IMR-90 (cell line): ENCODE results near the gene MAS1L. TPM values are rescaled to one million over a fixed set of nuclear protein-coding genes. Genes with fewer than 3 reads are reported as not detected.

Source experiments
- ATAC-seq: fragments of 200-7000 bp; cut with Tn5 transposase; 2 replicates; pipeline ENCODE4 v1.9.1; 2020; ENCODE audit warnings: low read depth, mild to moderate bottlenecking, moderate library complexity
- BruUV-seq: library from RNA; stranded (reverse); fragments of 400-500 nt; replicated peaks from 2 replicates; lab custom pipeline; 2021; lab: Mats Ljungman, UMichigan
- CTCF ChIA-PET: fragments of 300-600 bp; formaldehyde crosslinking; extraction: SDS; loops from one replicate; lab custom pipeline; 2021; ENCODE audit warnings: antibody characterized with exemption; lab: Yijun Ruan, JAX
- POLR2A ChIA-PET: fragments of 300-600 bp; sonication (Branson Sonifier 250); formaldehyde crosslinking; loops from one replicate; lab custom pipeline; 2022; ENCODE audit warnings: antibody characterized with exemption; ENCODE audit not compliant: unreplicated experiment; lab: Charles Lee
- DNase-seq: peaks from one replicate; pipeline ENCODE4 v3.0.0; 2013
- H2AFZ ChIP-seq: replicated peaks from 2 replicates; pipeline ENCODE3; 2013; ENCODE audit warnings: low read length, mild to moderate bottlenecking; ENCODE audit not compliant: poor library complexity
- H2AK5ac ChIP-seq: 2 replicates; pipeline ENCODE4 v1.6.1; 2013; ENCODE audit warnings: low read depth, low read length, inconsistent platforms
- H2AK9ac ChIP-seq: replicated peaks from 2 replicates; pipeline ENCODE3; 2013; ENCODE audit warnings: mild to moderate bottlenecking, low read depth, low read length, moderate library complexity; ENCODE audit not compliant: poor library complexity
- H2BK120ac ChIP-seq: 2 replicates; pipeline ENCODE4 v1.6.1; 2013; ENCODE audit warnings: low read depth, low read length, inconsistent platforms
- H2BK15ac ChIP-seq: 3 replicates; pipeline ENCODE4 v1.6.1; 2013; ENCODE audit warnings: low read depth, low read length, inconsistent platforms
- H2BK20ac ChIP-seq: 2 replicates; pipeline ENCODE4 v1.6.1; 2013; ENCODE audit warnings: low read depth, mild to moderate bottlenecking, inconsistent platforms, low read length, moderate library complexity
- H2BK5ac ChIP-seq: 2 replicates; pipeline ENCODE4 v1.6.1; 2013; ENCODE audit warnings: mild to moderate bottlenecking, low read depth, low read length, inconsistent platforms; ENCODE audit not compliant: poor library complexity, severe bottlenecking
- H3K14ac ChIP-seq: replicated peaks from 2 replicates; pipeline ENCODE4 v1.6.1; 2013; ENCODE audit warnings: low read depth, low read length, inconsistent platforms
- H3K18ac ChIP-seq: 2 replicates; pipeline ENCODE4 v1.6.1; 2013; ENCODE audit warnings: low read depth, low read length, control low read depth
- H3K23ac ChIP-seq: 2 replicates; pipeline ENCODE4 v1.6.1; 2013; ENCODE audit warnings: low read depth, low read length, inconsistent platforms
- H3K27ac ChIP-seq: 2 replicates; pipeline ENCODE4 v1.5.1; 2013; ENCODE audit warnings: mild to moderate bottlenecking, control low read depth, low read length; ENCODE audit not compliant: insufficient read depth
- H3K27me3 ChIP-seq: 2 replicates; pipeline ENCODE4 v1.6.1; 2013; ENCODE audit warnings: low read length; ENCODE audit not compliant: control insufficient read depth, insufficient read depth
- H3K36me3 ChIP-seq: 2 replicates; pipeline ENCODE4 v1.6.1; 2013; ENCODE audit warnings: low read length, mixed read lengths; ENCODE audit not compliant: control insufficient read depth, insufficient read depth
- H3K4ac ChIP-seq: 2 replicates; pipeline ENCODE4 v1.6.1; 2013; ENCODE audit warnings: low read depth, low read length, inconsistent platforms
- H3K4me1 ChIP-seq: 2 replicates; pipeline ENCODE4 v1.6.1; 2013; ENCODE audit warnings: low read length, mixed read lengths; ENCODE audit not compliant: control insufficient read depth, insufficient read depth
- H3K4me2 ChIP-seq: 2 replicates; pipeline ENCODE4 v1.6.1; 2013; ENCODE audit warnings: low read depth, mild to moderate bottlenecking, control low read depth, low read length, moderate library complexity
- H3K4me3 ChIP-seq: 2 replicates; pipeline ENCODE4 v1.5.1; 2013; ENCODE audit warnings: low read depth, mild to moderate bottlenecking, control low read depth, low read length, moderate library complexity; ENCODE audit not compliant: insufficient read depth
- H3K56ac ChIP-seq: 2 replicates; pipeline ENCODE4 v1.6.1; 2013; ENCODE audit warnings: low read length, inconsistent platforms; ENCODE audit not compliant: insufficient read depth; ENCODE audit errors: extremely low read depth
- H3K79me1 ChIP-seq, 2 experiments: 2 replicates each; pipeline ENCODE4 v1.6.1; 2013; ENCODE audit warnings: low read length in 2 of 2, inconsistent platforms in 1 of 2, low read depth in 1 of 2
- H3K9ac ChIP-seq: 2 replicates; pipeline ENCODE4 v1.6.1; 2013; ENCODE audit warnings: low read depth, low read length, control low read depth
- H3K9me1 ChIP-seq: 2 replicates; pipeline ENCODE4 v1.6.1; 2013; ENCODE audit warnings: low read length, inconsistent platforms; ENCODE audit not compliant: insufficient read depth
- H3K9me3 ChIP-seq: 2 replicates; pipeline ENCODE4 v1.6.1; 2013; ENCODE audit warnings: low read length; ENCODE audit not compliant: control insufficient read depth, insufficient read depth
- H4K20me1 ChIP-seq: 2 replicates; pipeline ENCODE4 v1.6.1; 2013; ENCODE audit warnings: low read length, inconsistent platforms; ENCODE audit not compliant: insufficient read depth
- H4K5ac ChIP-seq: 2 replicates; pipeline ENCODE4 v1.6.1; 2013; ENCODE audit warnings: mild to moderate bottlenecking, low read depth, low read length, control low read depth
- H4K8ac ChIP-seq, 2 experiments: 2 replicates each; pipeline ENCODE4 v1.6.1; 2013; ENCODE audit warnings: low read depth in 2 of 2, low read length in 2 of 2, control low read depth in 1 of 2, inconsistent platforms in 1 of 2
- H4K91ac ChIP-seq: 2 replicates; pipeline ENCODE4 v1.6.1; 2013; ENCODE audit warnings: low read depth, low read length, inconsistent platforms; ENCODE audit not compliant: insufficient read depth
- ELK1 ChIP-seq: fragments of 150-350 bp; IDR thresholded peaks from 2 replicates; pipeline ENCODE4 v1.6.1; 2016; ENCODE audit warnings: low read depth, mild to moderate bottlenecking, low read length, moderate library complexity, borderline replicate concordance
- RAD21 ChIP-seq: IDR thresholded peaks from 2 replicates; pipeline ENCODE4 v1.6.1; 2012; ENCODE audit warnings: low read length, improper control_type of control experiment
- WGBS, 2 experiments: methylation state at CpG; one replicate each; pipeline versions ENCODE4 v1.1.5 to v1.1.7; 2013; ENCODE audit warnings: missing lambda C conversion rate in 2 of 2; ENCODE audit not compliant: insufficient read length in 1 of 2; ENCODE audit errors: extremely low coverage in 2 of 2; 5-methylcytosine and 5-hydroxymethylcytosine counted together
- dilution Hi-C: fragments of 300-500 bp; cut with HindIII; formaldehyde crosslinking; loops from one replicate; pipeline ENCODE4 v1.14.3; 2018; ENCODE audit warnings: low sequenced_read_pairs; ENCODE audit not compliant: unreplicated experiment
- in situ Hi-C: fragments of 300-500 bp; cut with MboI; formaldehyde crosslinking; loops from 3 replicates; pipeline ENCODE4 v1.14.3; 2019; ENCODE audit warnings: low sequenced_read_pairs, inconsistent platforms, mixed read lengths
- intact Hi-C: fragments of 100-400 bp; cut with micrococcal nuclease; formaldehyde crosslinking; loops from 2 replicates; pipeline ENCODE4 v1.10.0; 2022
- polyA plus RNA-seq, 3 experiments: library from polyadenylated mRNA; depleted of rRNA; stranded (reverse); fragments of >200 nt; gene quantifications; 2 replicates each; pipeline ENCODE4 v1.2.3, GENCODE V29; 2012; ENCODE audit warnings: low replicate concordance in 1 of 3
- total RNA-seq: library from RNA; depleted of rRNA; stranded (reverse); fragments of >200 nt; gene quantifications from 2 replicates; pipeline ENCODE4 v1.2.3, GENCODE V29; 2012

MAS1L gene
- total and polyA plus RNA-seq, 2 of the 4 experiments (the other 2 are of a cell fraction): not detected

GRCh38 chr6:29519291-29520010, 31.7 kb upstream of the MAS1L start:
- peaks cover 7% of the 10 kb centered on the region; the same call in 1 of the 2 replicates for H3K9me3 ChIP-seq
- no peak overlapping the region for H3K4me3 ChIP-seq
- no peaks in the 10 kb centered on the region for H4K20me1 ChIP-seq
- no peak overlapping the region for H2BK15ac ChIP-seq
- H2AK5ac ChIP-seq: no peak overlapping the region
- H3K27me3 ChIP-seq: no peaks in the 10 kb centered on the region
- TF ChIP-seq ELK1 (no peak), RAD21 (no peak)
- H4K8ac ChIP-seq: no peak overlapping the region
- DNase-seq: no peak
- no peak overlapping the region for H3K18ac ChIP-seq
- no peaks in the 10 kb centered on the region for H3K9me1 ChIP-seq
- BruUV-seq: no TSS peak
- no peak overlapping the region for H3K9ac ChIP-seq
- ATAC-seq: no peak
- no peak overlapping the region for H4K5ac ChIP-seq
- H2BK120ac ChIP-seq: no peak overlapping the region
- H3K14ac ChIP-seq: no peak overlapping the region
- ChIA-PET CTCF (no interaction called here), POLR2A (no interaction called here)
- no peaks in the 10 kb centered on the region for H3K4me1 ChIP-seq
- WGBS, 2 experiments: 8% methylated on average over 2 of the region's 6 CpGs; no CpG with 5 or more reads in 1 of the 2 experiments
- H2BK20ac ChIP-seq: no peak overlapping the region
- no peaks in the 10 kb centered on the region for H3K79me1 ChIP-seq
- in situ Hi-C loops (no loop called here), intact Hi-C loops (no loop called here), dilution Hi-C loops (no loop called here)
- H3K23ac ChIP-seq: no peak overlapping the region
- H4K91ac ChIP-seq: no peak overlapping the region
- no peaks in the 10 kb centered on the region for H3K36me3 ChIP-seq
- no peak overlapping the region for H3K4me2 ChIP-seq
- no peak overlapping the region for H2AK9ac ChIP-seq
- no peak overlapping the region for H2AFZ ChIP-seq
- H2BK5ac ChIP-seq: no peak overlapping the region
- no peak overlapping the region for H3K56ac ChIP-seq
- no peak overlapping the region for H3K4ac ChIP-seq
- H3K27ac ChIP-seq: no peak overlapping the region
